Epithelial cell of prostate (primary cell): ENCODE measurements around the gene SOX21.

Experiments
- DNase-seq: peaks from one replicate; pipeline ENCODE4 v3.0.0-alpha.2; 2011; ENCODE audit warnings: low read depth, low spot score
- H3K27ac ChIP-seq: fragments of 450-650 bp; 2 replicates; pipeline ENCODE4 v1.5.1; 2017; ENCODE audit warnings: mild to moderate bottlenecking

The SOX21 gene

DNA sequence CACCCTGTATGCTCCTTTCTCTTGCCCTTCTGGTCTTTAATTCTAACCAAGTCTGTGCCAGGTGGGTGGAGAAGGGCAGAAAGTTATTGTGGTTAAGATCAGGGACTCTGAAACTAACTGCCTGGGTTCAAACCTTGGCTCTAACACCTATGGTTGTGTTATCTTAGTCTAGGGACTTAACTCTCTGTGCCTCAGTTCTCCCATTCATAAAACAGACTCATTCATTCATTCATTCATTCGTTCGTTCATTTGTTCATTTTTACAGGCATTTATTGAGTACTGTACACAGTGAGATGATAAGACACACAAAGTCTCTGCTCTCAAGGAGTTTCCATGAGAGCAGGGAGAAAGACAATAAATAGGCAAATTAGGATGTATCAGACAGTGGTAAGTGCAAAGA lies 30.1 kb downstream of the SOX21 start:
- H3K27ac ChIP-seq, result no peak overlapping the region

DNA sequence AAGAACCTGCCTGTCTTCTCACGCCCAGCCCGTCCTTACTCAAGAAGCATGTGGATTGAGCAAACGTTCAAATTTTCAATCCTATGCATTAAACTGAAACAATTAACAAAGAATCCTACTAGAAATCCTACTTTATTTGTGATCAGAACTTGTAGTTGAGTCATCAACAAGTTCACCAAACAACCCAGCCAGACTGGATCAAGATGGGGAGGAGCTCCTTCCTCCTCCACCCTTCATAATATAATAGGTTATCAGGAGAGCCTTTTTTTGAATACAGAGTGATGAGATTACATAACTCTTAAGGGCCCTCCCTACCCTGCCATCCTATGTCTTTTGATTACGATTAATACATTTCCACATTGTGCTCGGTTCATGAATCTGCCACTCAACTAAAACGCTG lies 32.7 kb downstream of the SOX21 start:
- DNase-seq, result peak; percentile 12
- no peak overlapping the region for H3K27ac ChIP-seq

More for the DNA sequence above, 30.1 kb downstream of the SOX21 start:
- no peak for DNase-seq

DNA sequence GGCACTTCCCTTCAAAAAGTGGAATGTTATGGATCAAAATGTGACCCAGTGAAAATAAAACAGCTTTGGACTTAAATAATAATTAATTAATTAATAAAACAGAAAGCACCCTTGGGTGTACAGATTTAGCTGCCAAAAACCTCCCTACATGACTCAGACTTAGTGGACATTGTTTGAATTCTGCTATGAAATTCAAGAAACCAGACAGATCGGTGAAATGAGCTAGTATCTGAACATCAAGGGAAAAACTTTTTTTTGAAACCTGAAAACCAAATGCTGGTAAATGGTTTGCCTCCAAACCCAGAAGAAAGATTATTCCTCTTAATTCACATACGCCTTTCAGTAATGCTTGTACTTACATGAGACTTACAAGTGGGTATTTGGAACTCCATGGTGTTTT lies 33.5 kb downstream of the SOX21 start:
- no peak for DNase-seq
- H3K27ac ChIP-seq, result no peak overlapping the region

DNA sequence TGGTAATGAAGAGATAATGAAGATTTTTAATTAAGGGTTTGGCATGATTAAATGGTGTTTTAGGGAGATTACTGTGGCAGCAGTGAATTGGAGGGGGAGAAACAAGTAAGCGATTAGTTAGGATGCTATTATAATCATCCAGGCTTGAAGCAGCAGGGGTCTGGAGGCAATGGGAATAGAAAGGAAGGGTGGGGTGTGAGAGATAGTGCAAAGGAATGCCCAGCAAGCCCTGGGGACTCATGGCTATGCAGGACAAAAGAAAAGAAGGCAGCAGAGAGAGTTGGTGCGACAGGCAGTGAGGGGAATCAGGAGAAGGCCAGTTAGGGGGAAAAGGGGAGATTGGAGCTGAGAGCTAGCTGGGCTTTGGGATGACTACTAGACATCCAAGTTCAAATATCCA lies 34.5 kb downstream of the SOX21 start:
- H3K27ac ChIP-seq, result no peak overlapping the region
- DNase-seq, result no peak

DNA sequence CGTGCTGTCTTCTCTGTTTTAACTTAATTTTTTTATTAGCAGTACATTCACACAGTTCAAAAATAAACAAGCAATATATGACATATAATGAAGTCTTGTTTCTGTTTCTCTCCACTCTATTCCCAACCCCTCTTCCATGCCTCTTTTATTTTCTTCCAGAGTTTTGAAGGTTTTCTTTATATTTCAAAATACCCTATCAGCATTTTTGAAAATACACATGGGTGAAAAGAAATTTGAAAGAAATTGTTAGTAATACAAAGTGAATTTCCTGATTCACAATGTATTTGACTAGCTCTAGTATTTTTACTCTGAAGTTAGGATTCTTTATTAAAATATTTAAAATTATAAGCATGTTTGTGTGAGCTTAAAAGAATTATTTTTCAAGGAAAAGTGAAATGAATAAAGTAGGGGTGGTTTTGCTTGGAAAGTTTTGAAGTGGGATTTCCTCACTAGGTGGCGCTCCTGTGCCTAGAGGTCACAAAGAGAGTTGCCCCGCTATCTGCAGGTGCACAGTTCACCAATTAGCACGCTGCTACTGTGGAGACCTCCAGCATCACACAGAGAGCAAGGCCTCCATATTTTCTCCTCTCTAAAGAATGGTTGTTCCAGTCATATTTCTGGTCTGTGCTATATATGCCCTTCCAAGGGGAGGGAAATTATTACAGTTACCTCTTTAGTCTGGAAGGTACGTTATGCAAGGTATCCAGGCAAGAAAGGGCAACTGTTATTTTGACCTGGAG lies 37.6 kb downstream of the SOX21 start:
- no peak overlapping the region for H3K27ac ChIP-seq
- DNase-seq, result no peak

DNA sequence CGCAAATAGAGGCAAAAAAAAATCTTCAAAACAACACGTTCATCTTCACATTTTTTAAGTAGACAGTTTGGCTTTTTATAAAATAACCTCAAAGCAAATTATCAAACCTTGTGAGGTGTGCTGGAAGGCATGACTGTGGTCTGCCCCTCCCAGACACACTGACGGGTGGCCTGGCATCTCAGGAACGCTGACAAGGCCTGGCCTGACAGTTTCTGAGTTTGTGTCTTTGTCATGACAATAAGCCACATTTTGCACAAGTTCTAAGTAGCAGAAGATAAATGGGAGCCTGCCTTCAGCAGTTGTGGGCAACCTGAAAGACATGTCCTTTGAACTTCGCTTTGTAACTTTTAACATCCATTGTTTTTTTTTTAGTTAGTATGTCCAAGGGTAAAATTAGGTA lies 38.5 kb downstream of the SOX21 start:
- no peak for DNase-seq
- H3K27ac ChIP-seq, result no peak overlapping the region

DNA sequence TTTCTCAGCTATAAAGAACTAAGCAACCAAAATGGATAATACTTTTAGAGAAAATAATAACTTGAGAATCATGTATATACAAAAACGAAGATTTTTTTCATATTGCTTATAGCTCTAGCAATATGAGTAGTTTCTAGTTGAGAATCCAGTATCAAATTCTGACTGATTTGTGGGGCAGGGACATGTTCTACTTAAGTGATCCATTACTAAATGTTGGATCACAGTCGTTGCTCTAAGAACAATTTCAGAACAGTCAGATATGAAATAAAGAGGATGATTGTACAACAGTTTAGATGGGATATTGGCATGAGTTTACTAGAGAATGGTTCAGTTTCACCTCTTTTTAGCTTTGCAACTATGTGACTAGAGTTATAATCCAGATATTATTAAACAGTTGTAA lies 39.9 kb downstream of the SOX21 start:
- H3K27ac ChIP-seq, result no peak overlapping the region
- no peak for DNase-seq

DNA sequence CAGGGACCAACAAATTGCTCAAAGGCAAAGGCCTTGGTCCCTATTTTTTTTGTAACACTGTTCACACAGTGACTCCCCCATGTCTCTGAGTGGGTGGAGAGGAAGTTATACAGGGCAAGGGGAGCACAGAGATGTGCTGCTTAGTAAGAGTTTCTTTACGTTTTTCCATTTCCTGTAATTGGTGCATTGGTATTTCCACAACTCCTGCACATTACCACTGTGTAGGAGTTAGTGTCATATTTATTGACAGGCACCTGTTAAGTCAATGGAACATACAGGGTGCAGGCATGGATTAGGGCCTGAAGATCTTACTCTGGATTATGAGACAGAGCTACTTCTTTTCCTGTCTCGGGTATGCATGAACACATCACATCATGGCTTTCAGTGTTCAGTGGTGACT lies 45.2 kb downstream of the SOX21 start:
- no peak for DNase-seq
- no peak overlapping the region for H3K27ac ChIP-seq

DNA sequence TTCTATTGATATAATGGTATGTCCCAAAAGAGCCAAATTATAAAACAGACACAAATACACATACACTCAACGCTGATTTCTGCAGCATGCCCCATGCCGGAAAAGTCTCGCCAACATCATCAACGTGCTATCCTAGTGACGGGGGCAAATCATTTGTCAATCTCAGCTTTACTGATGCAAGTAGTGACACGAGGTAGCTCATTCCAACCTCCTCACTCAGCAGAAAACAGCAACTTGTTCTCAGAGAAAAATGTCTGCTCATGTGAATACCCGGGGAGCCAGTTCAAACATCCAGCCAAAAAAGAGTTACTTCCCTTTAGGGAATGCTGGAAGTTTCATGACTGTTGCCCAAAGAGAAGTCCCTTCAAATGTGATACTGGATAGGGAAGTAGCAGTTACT lies 46.3 kb downstream of the SOX21 start:
- DNase-seq, result no peak
- no peak overlapping the region for H3K27ac ChIP-seq

DNA sequence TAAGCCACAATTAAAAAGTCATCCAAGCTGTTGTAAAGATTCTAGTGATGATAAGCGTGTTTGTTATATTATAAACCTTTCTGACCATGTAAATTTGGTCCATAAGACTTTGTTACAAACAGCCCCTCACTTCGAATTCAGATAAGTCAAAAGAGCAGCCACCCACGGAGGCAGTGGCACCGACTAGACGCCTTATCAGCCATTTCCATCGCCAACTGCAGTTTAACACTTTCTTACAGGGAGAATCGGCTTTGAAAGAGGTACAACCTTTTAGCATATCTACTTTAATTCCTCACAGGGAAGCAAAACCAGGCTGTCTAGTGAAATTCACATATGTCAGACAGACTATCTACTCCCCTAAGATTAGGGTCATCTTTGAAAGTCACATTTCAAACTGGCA lies 47.5 kb downstream of the SOX21 start:
- no peak for DNase-seq
- no peak overlapping the region for H3K27ac ChIP-seq

DNA sequence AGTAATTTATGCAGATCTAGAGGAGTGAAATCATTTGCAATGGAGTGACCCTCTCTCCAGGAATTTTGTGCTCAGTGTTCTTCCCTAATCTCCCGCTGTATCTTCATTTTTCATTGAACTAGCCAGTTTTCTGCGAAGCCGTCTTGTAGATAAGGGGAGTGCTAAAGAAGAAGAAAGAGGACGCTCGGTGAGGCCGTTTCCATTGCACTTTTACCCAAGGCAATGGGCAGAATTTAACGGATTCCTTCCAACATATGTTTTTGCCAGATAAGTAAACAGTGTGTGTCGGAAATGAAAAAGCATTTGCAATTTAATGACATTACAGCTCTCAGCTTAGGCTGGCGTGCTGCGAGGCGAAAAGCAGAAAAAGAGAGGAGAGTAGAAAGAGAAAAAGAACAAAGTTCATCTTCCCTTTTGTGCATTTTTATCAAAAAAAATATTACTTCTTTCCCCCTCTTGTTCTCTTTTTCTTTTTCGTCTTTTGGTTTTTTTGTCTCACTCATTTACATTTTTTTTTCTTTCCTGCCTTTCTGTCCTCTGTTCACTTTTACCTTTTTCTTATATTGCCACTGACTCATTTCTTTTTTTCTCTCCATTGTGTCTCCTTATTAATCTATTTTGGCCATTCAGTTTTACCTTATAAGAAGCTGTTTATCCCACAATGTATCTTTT lies 49.9 kb downstream of the SOX21 start:
- no peak overlapping the region for H3K27ac ChIP-seq

DNA sequence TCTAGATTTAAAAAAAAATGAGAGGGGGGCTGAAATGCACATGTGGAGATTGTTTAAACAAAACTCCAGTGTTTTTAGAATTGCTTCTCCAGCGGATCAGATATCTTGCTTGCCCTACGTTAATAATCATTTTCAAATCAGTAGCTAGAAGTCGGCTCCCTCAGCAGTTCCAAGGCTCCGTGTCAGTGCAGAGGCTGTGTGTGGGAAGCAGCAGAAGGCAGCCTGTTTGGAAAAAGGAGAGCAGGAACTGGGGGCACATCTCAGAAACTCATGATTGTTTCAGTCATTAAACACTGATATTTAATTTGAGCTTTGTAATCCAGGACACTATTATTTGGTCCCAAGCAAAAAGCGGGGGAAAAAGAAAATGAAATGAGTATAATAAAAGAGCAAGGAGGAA lies 50.9 kb downstream of the SOX21 start:
- DNase-seq, result no peak
- H3K27ac ChIP-seq, result no peak overlapping the region

More for the DNA sequence above, 49.9 kb downstream of the SOX21 start:
- no peak for DNase-seq

DNA sequence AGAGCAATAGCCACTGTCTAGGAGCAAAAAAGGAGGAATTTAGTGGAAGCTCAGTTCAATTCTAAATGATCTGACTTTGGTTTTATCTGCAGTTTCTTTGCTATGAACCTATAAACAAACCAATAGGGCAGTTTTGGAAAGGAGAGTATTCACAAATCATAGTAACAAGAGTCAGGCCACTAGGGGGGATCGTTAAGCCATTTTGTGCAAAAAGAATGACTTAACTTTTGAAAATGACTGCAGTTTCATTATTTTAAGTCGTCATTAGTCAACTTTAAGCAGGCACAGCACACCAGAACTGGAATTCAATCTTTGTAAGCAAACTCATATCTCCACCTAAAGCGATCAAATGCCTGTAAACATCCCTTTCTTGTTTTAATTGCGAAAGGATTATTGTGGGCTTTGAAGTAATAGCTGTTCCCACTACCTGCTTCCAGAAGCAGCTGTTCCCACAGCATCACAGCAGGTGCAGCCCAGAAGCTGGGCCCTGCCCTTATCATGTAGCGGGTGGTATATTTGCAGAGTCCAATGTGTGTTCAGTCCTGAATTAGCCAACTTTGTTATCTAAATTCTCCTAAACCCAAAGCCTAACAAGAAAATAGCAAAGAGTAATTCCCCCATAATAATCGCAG lies 51.5 kb downstream of the SOX21 start:
- DNase-seq, result no peak
- no peak overlapping the region for H3K27ac ChIP-seq
